ENCODE measurements around the gene LAMTOR4. TPM values are rescaled to one million over a fixed set of nuclear protein-coding genes. Genes with fewer than 3 reads are reported as not detected.

LAMTOR4 gene
- total and polyA plus RNA-seq, 2 of the 13 experiments (the other 11 are each of a cell fraction or from before 2014, with no cell fraction given) = 115 to 118 TPM

DNA sequence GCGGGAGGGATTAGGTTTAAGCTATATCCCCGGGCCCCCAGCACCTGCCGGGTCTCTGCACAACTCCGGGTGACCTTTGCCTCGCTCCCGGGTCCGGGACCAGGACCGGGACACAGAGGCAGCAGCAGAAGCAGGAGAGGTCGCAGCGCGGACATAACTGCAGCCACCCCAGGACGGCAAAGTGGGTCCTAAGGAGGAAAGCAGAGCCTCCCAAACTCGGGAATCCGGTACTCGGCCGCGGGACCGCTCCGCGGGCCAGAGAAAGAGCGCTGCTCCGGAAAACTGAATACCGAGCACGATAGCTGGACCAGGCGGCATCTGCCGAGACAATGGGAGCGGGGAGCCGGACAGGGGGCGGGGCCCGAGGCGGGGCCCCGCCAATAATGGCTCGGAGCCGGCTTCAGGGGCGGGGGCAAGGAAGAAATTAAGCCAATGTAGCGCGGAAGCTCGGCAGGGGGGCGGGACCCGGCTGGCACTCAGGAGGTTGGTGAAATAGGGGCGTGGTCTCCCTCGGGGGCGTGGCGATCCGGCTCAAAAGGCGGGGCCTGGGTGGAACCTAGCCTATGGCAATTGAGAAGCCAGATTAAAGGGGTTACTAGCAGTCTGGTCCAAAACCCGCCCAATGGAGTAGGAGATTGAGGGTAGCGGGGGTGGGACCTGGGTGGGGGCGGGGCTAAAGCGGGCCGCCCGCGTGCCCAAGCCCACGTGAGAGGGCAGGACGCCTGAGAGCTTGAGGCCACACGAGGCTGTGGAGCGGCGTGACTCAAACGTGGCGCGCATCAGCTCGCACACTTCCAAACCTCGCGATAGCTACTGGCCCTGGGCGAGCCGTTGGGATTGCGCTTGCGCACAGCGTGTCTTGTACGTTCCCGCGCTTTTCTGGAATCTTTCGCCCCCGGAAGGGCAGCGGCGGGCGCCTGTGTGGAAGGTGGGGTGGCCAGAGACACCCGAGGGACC is 28.6 kb downstream of the LAMTOR4 start, which contains the start of the genes GPC2 and STAG3 (continued):
- peak; percentile 52; the same call in 1 of the 2 replicates for TF ChIP-seq SATB2 (CRISPR knock-in tag; IDR thresholded peaks at IDR 0.05)
- no peak for TF ChIP-seq ZNF263 (CRISPR knock-in tag; IDR thresholded peaks at IDR 0.05)
- no peak for TF ChIP-seq ZNF317 (CRISPR knock-in tag; IDR thresholded peaks at IDR 0.05)
- no peak for TF ChIP-seq KMT2B (CRISPR knock-in tag; IDR thresholded peaks at IDR 0.05)
- TF ChIP-seq ZFP36L1 (CRISPR knock-in tag; IDR thresholded peaks at IDR 0.05) = no peak
- no peak for TF ChIP-seq SMARCE1 (IDR thresholded peaks at IDR 0.05; ENCODE audit: borderline replicate concordance)
- no peak for TF ChIP-seq MTF1 (CRISPR knock-in tag; IDR thresholded peaks at IDR 0.05)
- TF ChIP-seq ZNF34 (CRISPR knock-in tag; IDR thresholded peaks at IDR 0.05; ENCODE audit: borderline replicate concordance) = no peak
- TF ChIP-seq POLR2AphosphoS2 (IDR thresholded peaks at IDR 0.05; ENCODE audit: low read depth, low read length) = no peak
- TF ChIP-seq SSRP1 (CRISPR knock-in tag; IDR thresholded peaks at IDR 0.05) = no peak
- TF ChIP-seq, protein P1, sequence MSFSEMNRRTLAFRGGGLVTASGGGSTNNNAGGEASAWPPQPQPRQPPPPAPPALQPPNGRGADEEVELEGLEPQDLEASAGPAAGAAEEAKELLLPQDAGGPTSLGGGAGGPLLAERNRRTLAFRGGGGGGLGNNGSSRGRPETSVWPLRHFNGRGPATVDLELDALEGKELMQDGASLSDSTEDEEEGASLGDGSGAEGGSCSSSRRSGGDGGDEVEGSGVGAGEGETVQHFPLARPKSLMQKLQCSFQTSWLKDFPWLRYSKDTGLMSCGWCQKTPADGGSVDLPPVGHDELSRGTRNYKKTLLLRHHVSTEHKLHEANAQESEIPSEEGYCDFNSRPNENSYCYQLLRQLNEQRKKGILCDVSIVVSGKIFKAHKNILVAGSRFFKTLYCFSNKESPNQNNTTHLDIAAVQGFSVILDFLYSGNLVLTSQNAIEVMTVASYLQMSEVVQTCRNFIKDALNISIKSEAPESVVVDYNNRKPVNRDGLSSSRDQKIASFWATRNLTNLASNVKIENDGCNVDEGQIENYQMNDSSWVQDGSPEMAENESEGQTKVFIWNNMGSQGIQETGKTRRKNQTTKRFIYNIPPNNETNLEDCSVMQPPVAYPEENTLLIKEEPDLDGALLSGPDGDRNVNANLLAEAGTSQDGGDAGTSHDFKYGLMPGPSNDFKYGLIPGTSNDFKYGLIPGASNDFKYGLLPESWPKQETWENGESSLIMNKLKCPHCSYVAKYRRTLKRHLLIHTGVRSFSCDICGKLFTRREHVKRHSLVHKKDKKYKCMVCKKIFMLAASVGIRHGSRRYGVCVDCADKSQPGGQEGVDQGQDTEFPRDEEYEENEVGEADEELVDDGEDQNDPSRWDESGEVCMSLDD (CRISPR knock-in tag; IDR thresholded peaks at IDR 0.05; ENCODE audit: borderline replicate concordance) = no peak
- no peak for TF ChIP-seq ESRRA (CRISPR knock-in tag; IDR thresholded peaks at IDR 0.05; ENCODE audit: low read depth)
- TF ChIP-seq BRD4 (CRISPR knock-in tag; IDR thresholded peaks at IDR 0.05) = no peak
- TF ChIP-seq FOXM1 (CRISPR knock-in tag; IDR thresholded peaks at IDR 0.05) = no peak
- peak; percentile 53; the same call in 1 of the 2 replicates for TF ChIP-seq MYC (CRISPR knock-in tag; IDR thresholded peaks at IDR 0.05; ENCODE audit: borderline replicate concordance)
- TF ChIP-seq, protein P2, sequence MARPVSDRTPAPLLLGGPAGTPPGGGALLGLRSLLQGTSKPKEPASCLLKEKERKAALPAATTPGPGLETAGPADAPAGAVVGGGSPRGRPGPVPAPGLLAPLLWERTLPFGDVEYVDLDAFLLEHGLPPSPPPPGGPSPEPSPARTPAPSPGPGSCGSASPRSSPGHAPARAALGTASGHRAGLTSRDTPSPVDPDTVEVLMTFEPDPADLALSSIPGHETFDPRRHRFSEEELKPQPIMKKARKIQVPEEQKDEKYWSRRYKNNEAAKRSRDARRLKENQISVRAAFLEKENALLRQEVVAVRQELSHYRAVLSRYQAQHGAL (CRISPR knock-in tag; IDR thresholded peaks at IDR 0.05; ENCODE audit: not compliant biosample characterization) = no peak
- TF ChIP-seq JUNB (CRISPR knock-in tag; IDR thresholded peaks at IDR 0.05; ENCODE audit: borderline replicate concordance) = no peak
- no peak for TF ChIP-seq TAF15 (IDR thresholded peaks at IDR 0.05; ENCODE audit: low read depth, low read length, poor library complexity, severe bottlenecking)
- 0 out of 2 replicates have a peak, but pooled peaks have one; percentile 25 for TF ChIP-seq MED13 (CRISPR knock-in tag; IDR thresholded peaks at IDR 0.05)
- TF ChIP-seq, protein P3, sequence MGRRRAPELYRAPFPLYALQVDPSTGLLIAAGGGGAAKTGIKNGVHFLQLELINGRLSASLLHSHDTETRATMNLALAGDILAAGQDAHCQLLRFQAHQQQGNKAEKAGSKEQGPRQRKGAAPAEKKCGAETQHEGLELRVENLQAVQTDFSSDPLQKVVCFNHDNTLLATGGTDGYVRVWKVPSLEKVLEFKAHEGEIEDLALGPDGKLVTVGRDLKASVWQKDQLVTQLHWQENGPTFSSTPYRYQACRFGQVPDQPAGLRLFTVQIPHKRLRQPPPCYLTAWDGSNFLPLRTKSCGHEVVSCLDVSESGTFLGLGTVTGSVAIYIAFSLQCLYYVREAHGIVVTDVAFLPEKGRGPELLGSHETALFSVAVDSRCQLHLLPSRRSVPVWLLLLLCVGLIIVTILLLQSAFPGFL (CRISPR knock-in tag; IDR thresholded peaks at IDR 0.05) = no peak
- no peak for TF ChIP-seq GATAD2A (CRISPR knock-in tag; IDR thresholded peaks at IDR 0.05)
- TF ChIP-seq, protein P4, sequence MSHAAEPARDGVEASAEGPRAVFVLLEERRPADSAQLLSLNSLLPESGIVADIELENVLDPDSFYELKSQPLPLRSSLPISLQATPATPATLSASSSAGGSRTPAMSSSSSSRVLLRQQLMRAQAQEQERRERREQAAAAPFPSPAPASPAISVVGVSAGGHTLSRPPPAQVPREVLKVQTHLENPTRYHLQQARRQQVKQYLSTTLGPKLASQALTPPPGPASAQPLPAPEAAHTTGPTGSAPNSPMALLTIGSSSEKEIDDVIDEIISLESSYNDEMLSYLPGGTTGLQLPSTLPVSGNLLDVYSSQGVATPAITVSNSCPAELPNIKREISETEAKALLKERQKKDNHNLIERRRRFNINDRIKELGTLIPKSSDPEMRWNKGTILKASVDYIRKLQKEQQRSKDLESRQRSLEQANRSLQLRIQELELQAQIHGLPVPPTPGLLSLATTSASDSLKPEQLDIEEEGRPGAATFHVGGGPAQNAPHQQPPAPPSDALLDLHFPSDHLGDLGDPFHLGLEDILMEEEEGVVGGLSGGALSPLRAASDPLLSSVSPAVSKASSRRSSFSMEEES (CRISPR knock-in tag; IDR thresholded peaks at IDR 0.05) = no peak
- no peak for TF ChIP-seq ZNF703 (CRISPR knock-in tag; IDR thresholded peaks at IDR 0.05; ENCODE audit: borderline replicate concordance)
- no peak for TF ChIP-seq ZNF460 (CRISPR knock-in tag; IDR thresholded peaks at IDR 0.05; ENCODE audit: borderline replicate concordance)
